ENCODE measurements around the gene EARS2. TPM values are rescaled to one million over a fixed set of nuclear protein-coding genes. Genes with fewer than 3 reads are reported as not detected.

Gene EARS2
- total and polyA plus RNA-seq, 8 donors, result 7.8 to 176 (median 18.3) TPM

DNA sequence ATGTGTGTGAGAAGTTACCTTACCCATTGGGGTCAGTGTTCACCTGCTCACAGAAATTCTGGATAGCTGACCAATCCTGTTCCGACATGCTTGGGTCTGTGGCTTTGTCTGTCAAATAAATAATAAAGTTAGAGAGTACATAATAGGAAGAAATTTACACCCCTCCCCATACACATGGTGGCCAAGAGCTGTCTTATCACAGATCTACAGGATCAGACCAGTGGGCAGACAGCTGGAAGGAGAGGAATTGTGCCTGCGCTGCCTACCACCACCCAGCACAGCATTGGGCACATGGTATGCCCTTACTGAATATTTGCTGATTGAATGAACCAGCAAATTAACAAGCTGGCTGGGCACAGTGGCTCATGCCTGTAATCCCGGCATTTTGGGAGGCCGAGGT lies 61.5 kb downstream of the EARS2 start:
- peaks cover 11 to 43% (median 33%) of the 10 kb centered on the region in 4 donors for H3K4me1 ChIP-seq
- WGBS, 5 donors, result 92 to 99% (median 97%) methylated on average over 4 of the region's 4 CpGs
- H3K36me3 ChIP-seq, result peaks cover 47 to 59% (median 59%) of the 10 kb centered on the region in 4 donors
- intact Hi-C loops (cut with DNase I; ENCODE audit: low total_unique reads), result no loop called here
- no peaks in the 10 kb centered on the region for H3K27me3 ChIP-seq
- TF ChIP-seq EP300 (IDR thresholded peaks at IDR 0.05) (no peak), POLR2AphosphoS5 (IDR thresholded peaks at IDR 0.05) (no peak), POLR2A (IDR thresholded peaks at IDR 0.05) (no peak), CTCF (IDR thresholded peaks at IDR 0.05) (no peak)
- H3K4me3 ChIP-seq, result no peak overlapping the region
- H3K9me3 ChIP-seq, result no peaks in the 10 kb centered on the region
- DNase-seq, result no peak
- H3K27ac ChIP-seq, result no peak overlapping the region

- intact Hi-C loops (cut with DNase I; ENCODE audit: low total_unique reads), result no loop called here
- H3K9me3 ChIP-seq, result no peaks in the 10 kb centered on the region
- DNase-seq, result no peak
- H3K4me3 ChIP-seq, result no peak overlapping the region
- H3K27me3 ChIP-seq, result no peaks in the 10 kb centered on the region
- no peak overlapping the region for H3K27ac ChIP-seq
- TF ChIP-seq EP300 (IDR thresholded peaks at IDR 0.05), result no peak
- TF ChIP-seq CTCF (IDR thresholded peaks at IDR 0.05), result no peak
- no peak for TF ChIP-seq POLR2A (IDR thresholded peaks at IDR 0.05)
- no peak for TF ChIP-seq POLR2AphosphoS5 (IDR thresholded peaks at IDR 0.05)
- WGBS, 5 donors, result 85 to 93% (median 92%) methylated on average over 11 of the region's 11 CpGs
- H3K36me3 ChIP-seq, result peaks cover 62 to 74% (median 71%) of the 10 kb centered on the region in 4 donors
- H3K4me1 ChIP-seq, result peaks cover 0 to 28% (median 18%) of the 10 kb centered on the region in 4 donors
These were observed 63.0 kb downstream of the EARS2 start for GRCh38 chr16:23494188-23494587.

GRCh38 chr16:23491490-23492391 lies 65.4 kb downstream of the EARS2 start:
- H3K4me1 ChIP-seq, result peaks cover 0 to 5% (median 4%) of the 10 kb centered on the region in 4 donors
- H3K27ac ChIP-seq, result no peak overlapping the region
- H3K4me3 ChIP-seq, result no peak overlapping the region
- intact Hi-C loops (cut with DNase I; ENCODE audit: low total_unique reads), result no loop called here
- no peak for DNase-seq
- WGBS, 5 donors, result 85 to 93% (median 89%) methylated on average over 14 of the region's 14 CpGs
- H3K27me3 ChIP-seq, result no peaks in the 10 kb centered on the region
- no peak for TF ChIP-seq EP300 (IDR thresholded peaks at IDR 0.05)
- no peaks in the 10 kb centered on the region for H3K9me3 ChIP-seq
- peaks cover 84 to 99% (median 96%) of the 10 kb centered on the region in 4 donors for H3K36me3 ChIP-seq

DNA sequence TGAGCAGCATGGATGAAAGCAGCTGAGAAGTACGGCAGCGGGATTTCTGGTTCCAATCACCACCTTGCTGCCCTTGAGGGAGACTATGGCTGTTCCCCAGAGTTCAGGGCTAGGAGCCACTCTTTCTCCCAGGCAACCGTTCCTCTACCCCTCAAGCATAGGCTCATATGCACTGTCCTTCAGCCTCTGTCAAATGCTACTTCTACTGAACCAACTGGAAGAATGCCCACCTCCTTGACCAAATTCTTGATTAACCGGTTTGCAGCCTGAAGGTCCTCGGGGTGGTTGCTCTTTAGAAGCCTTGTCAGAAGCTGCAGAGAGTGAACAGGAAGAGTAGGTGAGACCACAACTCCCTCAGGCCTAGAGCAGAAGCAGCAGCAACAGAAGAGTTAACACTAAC lies 70.7 kb downstream of the EARS2 start:
- no peaks in the 10 kb centered on the region for H3K9me3 ChIP-seq
- peaks cover 85 to 100% (median 100%) of the 10 kb centered on the region in 4 donors for H3K36me3 ChIP-seq
- no peaks in the 10 kb centered on the region for H3K27me3 ChIP-seq
- H3K27ac ChIP-seq, result no peak overlapping the region
- TF ChIP-seq POLR2AphosphoS5 (IDR thresholded peaks at IDR 0.05), result no peak
- no peak for TF ChIP-seq POLR2A (IDR thresholded peaks at IDR 0.05)
- TF ChIP-seq CTCF (IDR thresholded peaks at IDR 0.05), result no peak
- TF ChIP-seq EP300 (IDR thresholded peaks at IDR 0.05), result no peak
- no peak overlapping the region for H3K4me3 ChIP-seq
- 60 to 74% (median 63%) methylated on average over 5 of the region's 5 CpGs for WGBS, 5 donors
- no peaks in the 10 kb centered on the region for H3K4me1 ChIP-seq
- no peak for DNase-seq
- intact Hi-C loops (cut with DNase I; ENCODE audit: low total_unique reads), result no loop called here

GRCh38 chr16:23485841-23486240 lies 71.3 kb downstream of the EARS2 start:
- intact Hi-C loops (cut with DNase I; ENCODE audit: low total_unique reads), result no loop called here
- H3K4me3 ChIP-seq, result no peak overlapping the region
- H3K27ac ChIP-seq, result no peak overlapping the region
- H3K9me3 ChIP-seq, result no peaks in the 10 kb centered on the region
- WGBS, 5 donors, result 90 to 98% (median 96%) methylated on average over 8 of the region's 8 CpGs
- TF ChIP-seq EP300 (IDR thresholded peaks at IDR 0.05) (no peak), POLR2AphosphoS5 (IDR thresholded peaks at IDR 0.05) (no peak), POLR2A (IDR thresholded peaks at IDR 0.05) (no peak), CTCF (IDR thresholded peaks at IDR 0.05) (no peak)
- no peak for DNase-seq
- peaks cover 85 to 100% (median 100%) of the 10 kb centered on the region in 4 donors for H3K36me3 ChIP-seq
- no peaks in the 10 kb centered on the region for H3K27me3 ChIP-seq
- H3K4me1 ChIP-seq, result no peaks in the 10 kb centered on the region
